Embryonic facial prominence (tissue), 1 donor: ENCODE results near the gene EGF.

Source experiments
- DNase-seq: peaks from one replicate; pipeline ENCODE4 v3.0.0-alpha.2; 2016; ENCODE audit errors: extremely low spot score

EGF gene

GRCh38 chr4:109962401-109962800 is 49.7 kb downstream of the EGF start:
- no peak for DNase-seq

- no peak for DNase-seq
These were observed 54.3 kb downstream of the EGF start for GRCh38 chr4:109966891-109967481.

GRCh38 chr4:109967798-109968520 is 55.3 kb downstream of the EGF start:
- no peak for DNase-seq

- no peak for DNase-seq
These were observed 56.4 kb downstream of the EGF start for GRCh38 chr4:109969087-109969486.

- no peak for DNase-seq
These were observed 57.2 kb downstream of the EGF start for GRCh38 chr4:109969919-109970318.

- no peak for DNase-seq
These were observed 60.3 kb downstream of the EGF start for GRCh38 chr4:109972786-109973528.

- DNase-seq: no peak
These were observed 60.8 kb downstream of the EGF start for GRCh38 chr4:109973529-109973905.

GRCh38 chr4:109976189-109976588 is 63.5 kb downstream of the EGF start:
- DNase-seq: no peak

GRCh38 chr4:109977854-109978501 is 65.3 kb downstream of the EGF start:
- DNase-seq: peak; percentile 56

- no peak for DNase-seq
These were observed 66.2 kb downstream of the EGF start for GRCh38 chr4:109978704-109979454.

GRCh38 chr4:109979920-109980717 is 67.4 kb downstream of the EGF start:
- DNase-seq: no peak

- no peak for DNase-seq
These were observed 69.3 kb downstream of the EGF start for GRCh38 chr4:109981936-109982335.

- DNase-seq: no peak
These were observed 69.8 kb downstream of the EGF start for GRCh38 chr4:109982521-109982920.

- no peak for DNase-seq
These were observed 73.6 kb downstream of the EGF start for GRCh38 chr4:109985993-109986974.

GRCh38 chr4:109989044-109989443 is 76.4 kb downstream of the EGF start:
- peak; percentile 57 for DNase-seq

- DNase-seq: no peak
These were observed 76.9 kb downstream of the EGF start for GRCh38 chr4:109989618-109990017.

GRCh38 chr4:109990261-109991257 is 77.9 kb downstream of the EGF start:
- DNase-seq: no peak

- DNase-seq: no peak
These were observed 80.4 kb downstream of the EGF start for GRCh38 chr4:109993116-109993515.
